HG02623 (cell line): ENCODE results near the gene KANSL1.
"Not testable (repeated sequence)": the region's sequence is repeated elsewhere in the genome, so short reads cannot be mapped to it uniquely, and the experiment has no call there.

Experiments
- ATAC-seq: cut with Tn5 transposase; IDR thresholded peaks from one replicate; pipeline ENCODE4 v1.9.1; 2021; ENCODE audit warnings: moderate library complexity; ENCODE audit not compliant: unreplicated experiment

Gene KANSL1

GRCh38 chr17:46193151-46193625 is at the start of gene KANSL1:
TSS of gene KANSL1 (minus strand) at chr17:46193429. CDS start at chr17:46172143, 21,286 bp downstream.
- ATAC-seq: peak; percentile 61

GRCh38 chr17:46231359-46231758 is 38.1 kb upstream of the KANSL1 start:
- not testable (repeated sequence) for ATAC-seq

- ATAC-seq: peak; percentile 99
Measured at GRCh38 chr17:46225274-46225794, 32.1 kb upstream of the KANSL1 start.

DNA sequence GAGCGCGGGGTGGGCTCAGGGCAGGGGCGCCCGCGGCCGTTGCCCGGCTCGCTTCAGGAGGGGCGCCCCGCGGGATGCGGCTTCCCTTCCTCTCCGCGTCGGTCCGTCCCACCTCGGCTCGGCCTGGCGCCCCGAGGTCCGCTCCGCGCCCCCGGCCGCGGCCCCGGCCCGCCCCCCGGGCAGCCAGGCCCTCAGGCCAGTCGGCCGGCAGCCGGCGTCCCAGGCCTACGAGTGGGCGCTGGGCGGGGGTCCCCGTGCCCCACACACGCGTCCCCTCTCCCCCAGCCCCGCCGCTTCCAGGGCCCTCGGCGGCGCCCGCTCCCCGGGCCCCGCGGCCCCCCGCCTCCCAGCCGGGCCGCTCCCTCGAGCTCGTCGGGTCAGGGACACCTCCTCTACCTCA is 31.6 kb upstream of the KANSL1 start:
- ATAC-seq: peak; percentile 31

- ATAC-seq: not testable (repeated sequence)
Measured at GRCh38 chr17:46223041-46223440, 29.8 kb upstream of the KANSL1 start.

DNA sequence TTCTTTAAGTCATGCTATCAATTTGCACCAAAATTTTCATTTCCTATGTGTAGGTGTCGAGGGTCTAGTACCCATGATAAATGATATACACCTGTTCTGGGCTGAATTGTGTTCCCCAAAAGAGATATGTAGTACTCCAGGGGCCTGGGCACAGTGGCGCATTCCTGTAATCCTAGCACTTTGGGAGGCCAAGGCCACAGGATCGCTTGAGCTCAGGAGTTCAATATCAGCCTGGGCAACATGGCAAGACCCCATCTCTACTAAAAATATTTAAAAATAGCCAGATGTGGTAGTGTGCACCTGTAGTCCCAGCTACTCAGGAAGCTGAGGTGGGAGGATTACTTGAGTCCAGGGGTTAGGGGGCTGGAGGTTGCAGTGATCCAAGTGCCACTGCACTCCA is 23.5 kb upstream of the KANSL1 start:
- ATAC-seq: no peak

- ATAC-seq: no peak
Measured at GRCh38 chr17:46212634-46213435, 19.6 kb upstream of the KANSL1 start.

DNA sequence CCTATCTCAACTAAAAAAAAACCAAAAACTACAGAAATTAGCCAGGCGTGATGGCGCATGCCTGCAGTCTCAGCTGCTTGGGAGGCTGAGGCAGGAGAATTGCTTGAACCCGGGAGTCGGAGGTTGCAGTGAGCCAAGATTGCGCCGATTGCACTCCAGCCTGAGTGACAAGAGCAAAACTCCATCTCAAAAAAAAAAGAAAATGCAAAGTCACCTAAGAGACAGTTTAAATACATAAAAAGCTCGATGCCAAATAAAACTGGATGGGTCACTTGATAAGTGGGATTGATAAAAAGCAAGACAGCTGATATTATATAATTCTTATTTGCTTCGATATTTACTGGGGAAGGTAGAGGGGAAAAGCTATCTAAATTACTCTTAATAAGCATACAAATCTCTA is 15.8 kb upstream of the KANSL1 start:
- no peak for ATAC-seq

DNA sequence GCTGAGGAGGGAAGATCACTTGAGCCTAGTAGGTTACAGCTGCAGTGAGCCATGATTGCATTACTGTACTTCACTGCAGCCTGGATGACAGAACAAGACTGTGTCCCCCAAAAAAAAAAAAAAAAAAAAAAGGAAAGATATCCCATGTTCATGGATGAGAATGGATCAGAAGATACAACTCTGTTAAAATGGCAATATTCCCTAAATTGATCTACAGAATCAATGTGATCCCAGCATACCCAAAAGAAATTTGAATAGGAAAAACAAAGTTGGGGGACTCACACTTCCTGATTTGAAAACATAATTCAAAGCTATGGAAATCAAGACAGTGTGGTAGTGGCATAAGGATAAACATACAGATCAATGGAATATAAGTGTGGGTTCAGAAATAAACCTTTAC is 12.7 kb upstream of the KANSL1 start:
- ATAC-seq: no peak

- no peak for ATAC-seq
Measured at GRCh38 chr17:46202424-46202823, 9.2 kb upstream of the KANSL1 start.

- no peak for ATAC-seq
Measured at GRCh38 chr17:46201491-46201890, 8.3 kb upstream of the KANSL1 start.

- ATAC-seq: no peak
Measured at GRCh38 chr17:46200197-46200596, 7.0 kb upstream of the KANSL1 start.

DNA sequence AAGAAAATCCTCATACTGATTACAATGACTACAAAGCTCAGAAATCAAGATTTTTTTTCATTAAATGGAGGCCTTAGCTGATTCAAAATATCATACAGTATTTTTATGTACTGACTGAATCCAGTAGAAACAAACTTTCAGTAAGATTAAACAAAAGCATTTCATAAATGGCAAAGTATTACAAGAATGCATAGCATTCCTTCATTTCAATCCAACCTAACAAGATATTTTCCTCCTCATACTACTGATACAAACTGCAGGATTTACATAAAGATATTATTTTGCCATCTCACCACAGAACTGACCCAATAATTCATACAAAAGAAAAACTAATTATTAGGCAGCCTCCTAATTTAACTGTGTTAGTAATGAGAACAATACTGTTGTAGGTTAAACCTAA is 6.2 kb upstream of the KANSL1 start:
- no peak for ATAC-seq

GRCh38 chr17:46198233-46198632 is 5.0 kb upstream of the KANSL1 start:
- no peak for ATAC-seq

DNA sequence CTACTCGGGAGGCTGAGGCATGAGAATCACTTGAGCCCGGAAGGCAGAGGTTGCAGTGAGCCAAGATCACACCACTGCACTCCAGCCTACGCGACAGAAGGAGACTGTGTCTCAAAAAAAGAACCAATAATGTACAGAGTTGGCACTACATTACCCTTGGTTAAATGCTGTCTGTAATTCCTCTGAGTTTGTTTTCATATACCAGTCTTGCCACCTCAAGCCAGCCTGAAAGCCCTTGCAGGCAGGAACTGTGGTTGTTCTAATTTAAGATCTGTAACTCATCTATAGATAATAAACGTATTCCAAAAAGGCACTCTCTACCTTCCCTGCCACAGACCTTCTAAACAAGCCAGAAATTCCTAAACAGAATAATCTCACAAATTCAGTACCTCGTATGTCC is 4.3 kb upstream of the KANSL1 start:
- ATAC-seq: no peak

GRCh38 chr17:46195939-46196716 is 2.9 kb upstream of the KANSL1 start:
- ATAC-seq: no peak

DNA sequence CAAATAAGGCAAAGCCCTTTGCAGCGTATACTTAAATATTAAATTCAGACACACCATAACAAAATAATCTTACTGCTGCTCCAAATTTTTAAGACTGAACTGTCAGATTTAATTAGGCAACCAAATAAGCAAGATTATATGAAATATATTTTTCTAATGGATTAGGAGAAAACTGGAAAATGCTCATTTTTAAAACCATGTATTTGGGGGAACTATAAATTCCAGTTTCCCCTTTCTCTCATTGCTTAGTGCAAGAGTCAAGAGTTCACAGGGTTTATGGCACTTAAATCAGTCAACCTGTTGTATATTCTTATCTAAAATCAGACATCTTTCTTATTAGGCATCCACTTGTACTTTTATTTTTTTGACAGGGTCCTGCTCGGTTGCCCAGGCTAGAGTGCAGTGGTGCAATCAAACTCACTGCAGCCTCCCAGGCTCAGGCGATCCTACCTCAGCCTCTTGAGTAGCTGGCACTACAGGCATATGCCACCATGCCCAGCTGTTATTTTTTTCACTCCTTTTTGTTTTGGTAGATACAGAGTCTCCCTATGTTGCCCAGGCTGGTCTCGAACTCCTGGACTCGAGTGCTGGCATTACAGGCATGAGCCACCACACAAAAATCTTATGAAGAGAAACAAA is 2.1 kb upstream of the KANSL1 start:
- ATAC-seq: no peak

- no peak for ATAC-seq
Measured at GRCh38 chr17:46194393-46195216, 1.4 kb upstream of the KANSL1 start.

DNA sequence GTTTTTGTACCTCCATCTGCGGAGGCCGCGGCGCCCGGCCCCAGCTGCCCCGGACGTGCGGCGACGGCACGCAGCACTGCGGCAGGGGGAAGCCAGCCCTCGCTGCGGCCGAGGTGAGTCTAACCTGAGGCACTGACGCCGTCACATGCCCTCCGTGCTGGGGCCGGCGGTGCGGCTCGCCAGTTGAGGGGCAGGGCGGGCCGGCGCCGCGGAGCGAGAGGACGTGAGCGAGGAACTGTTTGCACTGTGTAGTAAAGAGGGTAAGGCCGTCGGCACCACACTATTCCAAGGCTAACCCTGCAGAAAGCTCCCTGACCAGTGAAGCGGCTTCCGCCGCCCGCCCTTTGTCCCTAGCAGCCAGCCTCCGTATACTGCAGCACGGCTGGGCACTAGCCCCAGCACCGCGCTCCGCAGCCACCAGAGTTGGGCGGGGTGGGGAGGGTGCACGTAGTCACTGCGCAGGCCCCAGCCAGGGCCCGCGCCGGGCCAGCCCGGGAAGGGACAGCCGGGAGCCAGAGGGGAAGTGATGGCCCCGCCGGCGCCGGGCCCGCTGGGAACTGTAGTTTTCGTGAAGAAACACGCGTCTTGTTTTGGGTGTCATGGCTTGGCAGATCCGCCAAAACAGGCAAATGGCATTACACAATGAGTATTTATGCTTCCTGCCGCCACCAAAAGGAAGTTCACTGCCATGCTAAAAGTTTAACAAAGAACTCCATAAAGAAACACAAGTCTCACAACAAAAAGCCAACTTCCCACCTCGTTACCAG is 580 bp upstream of the KANSL1 start:
- peak; percentile 43 for ATAC-seq
